ENCODE data around the gene PRG2. TPM values are rescaled to one million over a fixed set of nuclear protein-coding genes. Genes with fewer than 3 reads are reported as not detected.

PRG2 gene
- total and polyA plus RNA-seq, 9 of the 15 experiments (the other 6 are each of a cell fraction or from before 2014, with no cell fraction given): 1.8 to 78.0 (median 26.6) TPM

DNA sequence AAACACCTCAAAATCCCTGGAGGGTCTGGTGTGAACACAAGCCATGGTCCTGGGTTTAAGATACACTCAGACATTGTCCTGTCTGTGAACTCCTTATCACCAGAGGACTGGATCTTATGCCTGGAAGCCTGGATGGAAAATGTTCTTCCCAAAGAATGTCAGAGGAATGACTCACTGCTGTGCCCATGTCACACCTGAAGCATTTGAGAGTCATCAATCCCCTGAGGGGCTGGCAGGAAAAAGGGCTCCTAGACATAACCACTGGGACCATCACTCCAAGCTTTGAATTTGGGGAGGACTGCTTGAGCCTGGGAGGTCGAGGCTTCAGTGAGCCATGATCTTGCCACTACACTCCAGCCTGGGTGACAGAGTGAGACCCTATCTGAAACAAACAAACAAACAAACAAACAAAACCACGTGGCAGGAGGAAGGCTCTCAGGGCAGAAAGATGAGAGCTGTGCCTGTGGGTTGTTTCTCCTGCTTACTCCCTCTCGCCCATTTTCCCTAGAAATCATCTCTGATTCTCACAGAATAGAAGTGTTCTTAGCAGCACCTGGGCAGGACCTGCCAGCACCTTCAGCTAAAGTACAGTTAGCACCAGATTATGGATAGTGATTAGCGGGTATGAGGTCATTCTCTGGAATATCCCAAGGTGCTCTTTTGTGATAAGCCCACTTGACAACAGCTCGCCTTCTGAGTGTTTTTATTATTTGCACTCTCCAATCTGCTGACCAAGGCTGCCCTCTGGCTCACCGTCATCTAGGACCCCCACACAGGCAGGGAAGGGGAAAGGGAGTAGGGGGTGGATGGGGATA is 11.9 kb upstream of the PRG2 start (continued):
- TF ChIP-seq, protein P1, sequence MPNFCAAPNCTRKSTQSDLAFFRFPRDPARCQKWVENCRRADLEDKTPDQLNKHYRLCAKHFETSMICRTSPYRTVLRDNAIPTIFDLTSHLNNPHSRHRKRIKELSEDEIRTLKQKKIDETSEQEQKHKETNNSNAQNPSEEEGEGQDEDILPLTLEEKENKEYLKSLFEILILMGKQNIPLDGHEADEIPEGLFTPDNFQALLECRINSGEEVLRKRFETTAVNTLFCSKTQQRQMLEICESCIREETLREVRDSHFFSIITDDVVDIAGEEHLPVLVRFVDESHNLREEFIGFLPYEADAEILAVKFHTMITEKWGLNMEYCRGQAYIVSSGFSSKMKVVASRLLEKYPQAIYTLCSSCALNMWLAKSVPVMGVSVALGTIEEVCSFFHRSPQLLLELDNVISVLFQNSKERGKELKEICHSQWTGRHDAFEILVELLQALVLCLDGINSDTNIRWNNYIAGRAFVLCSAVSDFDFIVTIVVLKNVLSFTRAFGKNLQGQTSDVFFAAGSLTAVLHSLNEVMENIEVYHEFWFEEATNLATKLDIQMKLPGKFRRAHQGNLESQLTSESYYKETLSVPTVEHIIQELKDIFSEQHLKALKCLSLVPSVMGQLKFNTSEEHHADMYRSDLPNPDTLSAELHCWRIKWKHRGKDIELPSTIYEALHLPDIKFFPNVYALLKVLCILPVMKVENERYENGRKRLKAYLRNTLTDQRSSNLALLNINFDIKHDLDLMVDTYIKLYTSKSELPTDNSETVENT (CRISPR knock-in tag; IDR thresholded peaks at IDR 0.05): no peak
- TF ChIP-seq RB1 (IDR thresholded peaks at IDR 0.05; ENCODE audit: low read depth) (no peak), JUN (IDR thresholded peaks at IDR 0.05; ENCODE audit: borderline replicate concordance, low read depth, low read length) (peak; percentile 93), JUN (CRISPR knock-in tag; IDR thresholded peaks at IDR 0.05; ENCODE audit: borderline replicate concordance) (no peak), GABPB2 (CRISPR knock-in tag; conservative IDR thresholded peaks at IDR 0.05) (no peak), SLC30A9 (CRISPR knock-in tag; IDR thresholded peaks at IDR 0.05) (no peak), POLR2G (IDR thresholded peaks at IDR 0.05; ENCODE audit: low read depth, low read length) (no peak), NR1H2 (CRISPR knock-in tag; IDR thresholded peaks at IDR 0.05) (no peak), ZNF133 (CRISPR knock-in tag; IDR thresholded peaks at IDR 0.05) (no peak), ZNF696 (CRISPR knock-in tag; conservative IDR thresholded peaks at IDR 0.05) (no peak), KAT2B (IDR thresholded peaks at IDR 0.05; ENCODE audit: low read depth, low read length) (no peak), SNAPC5 (CRISPR knock-in tag; IDR thresholded peaks at IDR 0.05) (no peak), ZBTB11 (CRISPR knock-in tag; IDR thresholded peaks at IDR 0.05) (no peak), TCF7L2 (IDR thresholded peaks at IDR 0.05; ENCODE audit: low read depth, low read length) (no peak), TEAD2 (tag; IDR thresholded peaks at IDR 0.05) (no peak)
- TF ChIP-seq, protein P2, sequence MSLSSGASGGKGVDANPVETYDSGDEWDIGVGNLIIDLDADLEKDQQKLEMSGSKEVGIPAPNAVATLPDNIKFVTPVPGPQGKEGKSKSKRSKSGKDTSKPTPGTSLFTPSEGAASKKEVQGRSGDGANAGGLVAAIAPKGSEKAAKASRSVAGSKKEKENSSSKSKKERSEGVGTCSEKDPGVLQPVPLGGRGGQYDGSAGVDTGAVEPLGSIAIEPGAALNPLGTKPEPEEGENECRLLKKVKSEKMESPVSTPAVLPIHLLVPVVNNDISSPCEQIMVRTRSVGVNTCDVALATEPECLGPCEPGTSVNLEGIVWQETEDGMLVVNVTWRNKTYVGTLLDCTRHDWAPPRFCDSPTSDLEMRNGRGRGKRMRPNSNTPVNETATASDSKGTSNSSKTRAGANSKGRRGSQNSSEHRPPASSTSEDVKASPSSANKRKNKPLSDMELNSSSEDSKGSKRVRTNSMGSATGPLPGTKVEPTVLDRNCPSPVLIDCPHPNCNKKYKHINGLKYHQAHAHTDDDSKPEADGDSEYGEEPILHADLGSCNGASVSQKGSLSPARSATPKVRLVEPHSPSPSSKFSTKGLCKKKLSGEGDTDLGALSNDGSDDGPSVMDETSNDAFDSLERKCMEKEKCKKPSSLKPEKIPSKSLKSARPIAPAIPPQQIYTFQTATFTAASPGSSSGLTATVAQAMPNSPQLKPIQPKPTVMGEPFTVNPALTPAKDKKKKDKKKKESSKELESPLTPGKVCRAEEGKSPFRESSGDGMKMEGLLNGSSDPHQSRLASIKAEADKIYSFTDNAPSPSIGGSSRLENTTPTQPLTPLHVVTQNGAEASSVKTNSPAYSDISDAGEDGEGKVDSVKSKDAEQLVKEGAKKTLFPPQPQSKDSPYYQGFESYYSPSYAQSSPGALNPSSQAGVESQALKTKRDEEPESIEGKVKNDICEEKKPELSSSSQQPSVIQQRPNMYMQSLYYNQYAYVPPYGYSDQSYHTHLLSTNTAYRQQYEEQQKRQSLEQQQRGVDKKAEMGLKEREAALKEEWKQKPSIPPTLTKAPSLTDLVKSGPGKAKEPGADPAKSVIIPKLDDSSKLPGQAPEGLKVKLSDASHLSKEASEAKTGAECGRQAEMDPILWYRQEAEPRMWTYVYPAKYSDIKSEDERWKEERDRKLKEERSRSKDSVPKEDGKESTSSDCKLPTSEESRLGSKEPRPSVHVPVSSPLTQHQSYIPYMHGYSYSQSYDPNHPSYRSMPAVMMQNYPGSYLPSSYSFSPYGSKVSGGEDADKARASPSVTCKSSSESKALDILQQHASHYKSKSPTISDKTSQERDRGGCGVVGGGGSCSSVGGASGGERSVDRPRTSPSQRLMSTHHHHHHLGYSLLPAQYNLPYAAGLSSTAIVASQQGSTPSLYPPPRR (CRISPR knock-in tag; IDR thresholded peaks at IDR 0.05; ENCODE audit: borderline replicate concordance): no peak

Measured in K562 (cell line).